Hepatocyte (in vitro differentiated cells): ENCODE results near the gene CLEC19A. TPM values are rescaled to one million over a fixed set of nuclear protein-coding genes. Genes with fewer than 3 reads are reported as not detected.

ENCODE experiments used
- DNase-seq: peaks from one replicate; pipeline ENCODE4 v3.0.0-alpha.2; 2016; ENCODE audit warnings: low spot score
- H2AFZ ChIP-seq: fragments of 200-600 bp; sonication (generic); 2 replicates; pipeline ENCODE4 v1.6.0; 2016; ENCODE audit warnings: antibody characterized with exemption, mild to moderate bottlenecking
- H3K27ac ChIP-seq: fragments of 200-600 bp; sonication (generic); 2 replicates; pipeline ENCODE4 v1.5.1; 2016; ENCODE audit warnings: mild to moderate bottlenecking
- H3K27me3 ChIP-seq: fragments of 200-600 bp; sonication (generic); 2 replicates; pipeline ENCODE4 v1.6.1; 2016
- H3K36me3 ChIP-seq: fragments of 200-600 bp; sonication (generic); replicated peaks from 2 replicates; pipeline ENCODE4 v1.5.1; 2016; ENCODE audit warnings: low read depth; ENCODE audit not compliant: insufficient read depth
- H3K4me1 ChIP-seq: fragments of 200-600 bp; sonication (generic); 2 replicates; pipeline ENCODE4 v1.5.1; 2016; ENCODE audit warnings: mild to moderate bottlenecking, moderate library complexity; ENCODE audit not compliant: insufficient read depth
- H3K4me2 ChIP-seq: fragments of 200-600 bp; sonication (generic); 2 replicates; pipeline ENCODE4 v1.6.0; 2016
- H3K4me3 ChIP-seq: fragments of 200-600 bp; sonication (generic); 2 replicates; pipeline ENCODE4 v1.5.1; 2016; ENCODE audit warnings: mild to moderate bottlenecking
- H3K79me2 ChIP-seq: fragments of 200-600 bp; sonication (generic); 2 replicates; pipeline ENCODE4 v1.6.0; 2017; ENCODE audit warnings: mild to moderate bottlenecking
- H3K9me2 ChIP-seq: fragments of 200-600 bp; sonication (generic); replicated peaks from 2 replicates; pipeline ENCODE4 v1.6.0; 2017; ENCODE audit warnings: mild to moderate bottlenecking; ENCODE audit not compliant: insufficient read depth
- H3K9me3 ChIP-seq: fragments of 200-600 bp; sonication (generic); 2 replicates; pipeline ENCODE4 v1.5.1; 2016; ENCODE audit warnings: low read depth, mild to moderate bottlenecking
- H4K20me1 ChIP-seq: fragments of 200-600 bp; sonication (generic); 2 replicates; pipeline ENCODE4 v1.6.0; 2016; ENCODE audit warnings: mild to moderate bottlenecking; ENCODE audit not compliant: insufficient read depth, poor library complexity, severe bottlenecking
- CTCF ChIP-seq: fragments of 200-600 bp; sonication (generic); IDR thresholded peaks from 2 replicates; pipeline ENCODE4 v1.5.1; 2016; ENCODE audit warnings: antibody characterized with exemption, mild to moderate bottlenecking; ENCODE audit not compliant: poor library complexity
- EZH2 ChIP-seq: fragments of 200-600 bp; sonication (generic); IDR thresholded peaks from 2 replicates; pipeline ENCODE4 v1.6.1; 2016; ENCODE audit warnings: antibody characterized with exemption, mild to moderate bottlenecking, borderline replicate concordance
- EZH2phosphoT487 ChIP-seq: fragments of 200-600 bp; sonication (generic); IDR thresholded peaks from one replicate; pipeline ENCODE4 v1.6.1; 2018; ENCODE audit warnings: antibody characterized with exemption, mild to moderate bottlenecking, low read depth, moderate library complexity; ENCODE audit not compliant: unreplicated experiment, severe bottlenecking
- WGBS: methylation state at CpG from one replicate; pipeline ENCODE4 v1.1.6; 2016; ENCODE audit warnings: low lambda C conversion rate; ENCODE audit errors: missing lambda C conversion rate; 5-methylcytosine and 5-hydroxymethylcytosine counted together
- polyA plus RNA-seq: library from polyadenylated mRNA; unstranded; fragments of >200 nt; fragmentation: Nextera tagmentation; extraction: Ambion mirVana; gene quantifications from 2 replicates; pipeline ENCODE4 v1.2.1, GENCODE V29; 2016
- total RNA-seq: library from RNA; depleted of rRNA; stranded (reverse); fragments of >200 nt; gene quantifications from 2 replicates; pipeline ENCODE4 v1.2.3, GENCODE V29; 2014

The CLEC19A gene
- total and polyA plus RNA-seq, 2 experiments from 2014 or later: not detected

GRCh38 chr16:19242186-19242585 is 43.3 kb upstream of the CLEC19A start:
- DNase-seq: no peak
- WGBS: 59% methylated on average over 1 of the region's 1 CpG
- Histone ChIP-seq H3K36me3 (no peaks in the 10 kb centered on the region), H3K4me3 (no peak overlapping the region), H3K79me2 (no peaks in the 10 kb centered on the region), H3K27ac (no peak overlapping the region), H3K4me1 (peaks cover 1% of the 10 kb centered on the region), H3K9me2 (no peaks in the 10 kb centered on the region), H3K9me3 (no peaks in the 10 kb centered on the region), H3K27me3 (no peaks in the 10 kb centered on the region), H4K20me1 (no peaks in the 10 kb centered on the region), H2AFZ (no peak overlapping the region), H3K4me2 (no peak overlapping the region)
- TF ChIP-seq CTCF (no peak), EZH2 (no peak), EZH2phosphoT487 (no peak)

- Histone ChIP-seq H3K9me3 (no peaks in the 10 kb centered on the region), H2AFZ (no peak overlapping the region), H3K36me3 (no peaks in the 10 kb centered on the region), H3K4me1 (no peaks in the 10 kb centered on the region), H3K27ac (no peak overlapping the region), H3K27me3 (no peaks in the 10 kb centered on the region), H3K4me3 (no peak overlapping the region), H3K9me2 (no peaks in the 10 kb centered on the region), H4K20me1 (no peaks in the 10 kb centered on the region), H3K4me2 (no peak overlapping the region), H3K79me2 (no peaks in the 10 kb centered on the region)
- no peak for DNase-seq
- WGBS: 90% methylated on average over 3 of the region's 3 CpGs
- no peak for TF ChIP-seq CTCF
- TF ChIP-seq EZH2phosphoT487: no peak
- TF ChIP-seq EZH2: no peak
Measured at GRCh38 chr16:19242987-19243575, 42.5 kb upstream of the CLEC19A start.

GRCh38 chr16:19245326-19245925 is 40.1 kb upstream of the CLEC19A start:
- Histone ChIP-seq H3K27me3 (no peaks in the 10 kb centered on the region), H3K27ac (peak overlapping the region; percentile 60), H2AFZ (no peak overlapping the region), H4K20me1 (no peaks in the 10 kb centered on the region), H3K9me3 (no peaks in the 10 kb centered on the region), H3K36me3 (no peaks in the 10 kb centered on the region), H3K4me1 (no peaks in the 10 kb centered on the region), H3K79me2 (no peaks in the 10 kb centered on the region), H3K9me2 (no peaks in the 10 kb centered on the region), H3K4me2 (peak overlapping the region; percentile 44), H3K4me3 (no peak overlapping the region)
- TF ChIP-seq EZH2phosphoT487 (no peak), EZH2 (no peak), CTCF (no peak)
- WGBS: 65% methylated on average over 8 of the region's 8 CpGs
- DNase-seq: peak; percentile 54
